Choroid plexus epithelial cell (primary cell): ENCODE results near the gene VGLL4.

Experiments
- DNase-seq: peaks from one replicate; pipeline ENCODE4 v3.0.0-alpha.2; 2010; ENCODE audit warnings: low read depth
- H3K4me3 ChIP-seq: 2 replicates; pipeline ENCODE4 v1.5.1; 2011; ENCODE audit warnings: low read depth, mild to moderate bottlenecking, control low read depth, low read length, moderate library complexity
- CTCF ChIP-seq: conservative IDR thresholded peaks from 2 replicates; pipeline ENCODE4 v1.5.1; 2011; ENCODE audit warnings: low read depth, mild to moderate bottlenecking, control low read depth, inconsistent platforms, low read length, moderate library complexity

VGLL4 gene

GRCh38 chr3:11565932-11566331 is 77.8 kb downstream of the VGLL4 start:
- TF ChIP-seq CTCF: no peak
- H3K4me3 ChIP-seq: no peak overlapping the region
- DNase-seq: no peak

GRCh38 chr3:11565492-11565891 is 78.2 kb downstream of the VGLL4 start:
- no peak overlapping the region for H3K4me3 ChIP-seq
- no peak for DNase-seq
- no peak for TF ChIP-seq CTCF

GRCh38 chr3:11565072-11565471 is 78.6 kb downstream of the VGLL4 start:
- DNase-seq: no peak
- H3K4me3 ChIP-seq: no peak overlapping the region
- no peak for TF ChIP-seq CTCF

GRCh38 chr3:11564577-11565001 is 79.1 kb downstream of the VGLL4 start:
- TF ChIP-seq CTCF: no peak
- no peak for DNase-seq
- no peak overlapping the region for H3K4me3 ChIP-seq

GRCh38 chr3:11563865-11564185 is 79.9 kb downstream of the VGLL4 start:
- H3K4me3 ChIP-seq: no peak overlapping the region
- no peak for TF ChIP-seq CTCF
- no peak for DNase-seq

- TF ChIP-seq CTCF: no peak
- H3K4me3 ChIP-seq: no peak overlapping the region
- DNase-seq: no peak
These were observed 80.4 kb downstream of the VGLL4 start for GRCh38 chr3:11563159-11563864.

- DNase-seq: no peak
- no peak overlapping the region for H3K4me3 ChIP-seq
These were observed 81.3 kb downstream of the VGLL4 start for GRCh38 chr3:11562277-11562881.

More at GRCh38 chr3:11562277-11562881, 81.3 kb downstream of the VGLL4 start:
- TF ChIP-seq CTCF: no peak
